Spinal cord (tissue), 10 donors: ENCODE measurements around the gene AHDC1. TPM values are rescaled to one million over a fixed set of nuclear protein-coding genes. Genes with fewer than 3 reads are reported as not detected.
A peak's percentile ranks its signal among the peaks of the same experiment; 100 is the strongest.

ENCODE experiments used
- DNase-seq, 6 donors: peaks; one replicate each; pipeline versions ENCODE4 v3.0.0 to v3.0.0-alpha.2; 2013 to 2015; ENCODE audit warnings: low spot score in 6 of 6, low read depth in 4 of 6
- H3K27ac ChIP-seq: one replicate; pipeline ENCODE4 v1.5.1; 2013; ENCODE audit warnings: low read depth, low read length, control low read depth
- H3K27me3 ChIP-seq: one replicate; pipeline ENCODE4 v1.6.1; 2013; ENCODE audit warnings: low read length; ENCODE audit not compliant: control insufficient read depth, insufficient read depth
- H3K36me3 ChIP-seq: one replicate; pipeline ENCODE4 v1.6.1; 2013; ENCODE audit warnings: low read length; ENCODE audit not compliant: control insufficient read depth, insufficient read depth
- H3K4me1 ChIP-seq: one replicate; pipeline ENCODE4 v1.6.1; 2013; ENCODE audit warnings: low read length; ENCODE audit not compliant: control insufficient read depth, insufficient read depth
- H3K4me3 ChIP-seq: one replicate; pipeline ENCODE4 v1.5.1; 2013; ENCODE audit warnings: low read depth, low read length, control low read depth
- H3K9me3 ChIP-seq: one replicate; pipeline ENCODE4 v1.6.1; 2013; ENCODE audit warnings: low read length; ENCODE audit not compliant: control insufficient read depth, insufficient read depth
- WGBS: methylation state at CpG from one replicate; pipeline ENCODE4 v1.1.5; 2013; ENCODE audit warnings: missing lambda C conversion rate; ENCODE audit not compliant: insufficient coverage; 5-methylcytosine and 5-hydroxymethylcytosine counted together
- polyA plus RNA-seq, 2 donors: library from polyadenylated mRNA; unstranded; fragments of 120-200 nt; gene quantifications; one replicate each; pipeline ENCODE4 v1.2.1, GENCODE V29; 2013; ENCODE audit not compliant: insufficient read length in 2 of 2
- total RNA-seq, 2 donors: library from RNA; depleted of rRNA in 1 of 2; stranded (reverse); fragments of 120-200 nt in 1 of 2; fragments of >200 nt in 1 of 2; gene quantifications; one replicate each; pipeline versions ENCODE4 v1.2.3 to v1.2.4, GENCODE V29; 2013 to 2014
- donor health status: healthy.

Gene AHDC1
- total and polyA plus RNA-seq, 4 donors, result 13.2 to 68.9 (median 43.3) TPM

DNA sequence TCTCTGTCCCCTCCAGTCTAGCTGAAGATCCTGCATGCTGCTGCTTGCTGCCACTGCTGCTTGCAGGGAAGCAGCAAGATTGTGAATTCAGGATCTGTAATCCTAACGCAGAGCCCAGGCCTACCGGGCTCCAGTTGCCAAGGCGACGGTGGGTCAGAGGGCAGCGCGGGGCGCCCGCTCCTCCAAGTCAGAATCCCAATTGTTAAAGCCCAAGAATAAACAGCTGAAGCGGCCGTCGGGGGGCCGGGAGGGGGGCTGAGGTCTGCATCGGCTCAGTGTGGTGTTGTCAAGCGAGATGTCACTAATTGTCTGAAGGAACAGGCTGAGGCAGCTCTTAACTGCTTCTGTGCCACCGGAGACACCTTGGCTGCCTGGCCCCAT is 36.8 kb downstream of the AHDC1 start:
- Histone ChIP-seq H3K27ac (peak overlapping the region; percentile 79), H3K27me3 (no peaks in the 10 kb centered on the region), H3K36me3 (peaks cover 49% of the 10 kb centered on the region), H3K4me1 (peaks cover 100% of the 10 kb centered on the region), H3K4me3 (no peak overlapping the region), H3K9me3 (no peaks in the 10 kb centered on the region)
- peak in 2 of 6 donors; percentile 70 to 78 for DNase-seq
- WGBS, result 8% methylated on average over 14 of the region's 15 CpGs

DNA sequence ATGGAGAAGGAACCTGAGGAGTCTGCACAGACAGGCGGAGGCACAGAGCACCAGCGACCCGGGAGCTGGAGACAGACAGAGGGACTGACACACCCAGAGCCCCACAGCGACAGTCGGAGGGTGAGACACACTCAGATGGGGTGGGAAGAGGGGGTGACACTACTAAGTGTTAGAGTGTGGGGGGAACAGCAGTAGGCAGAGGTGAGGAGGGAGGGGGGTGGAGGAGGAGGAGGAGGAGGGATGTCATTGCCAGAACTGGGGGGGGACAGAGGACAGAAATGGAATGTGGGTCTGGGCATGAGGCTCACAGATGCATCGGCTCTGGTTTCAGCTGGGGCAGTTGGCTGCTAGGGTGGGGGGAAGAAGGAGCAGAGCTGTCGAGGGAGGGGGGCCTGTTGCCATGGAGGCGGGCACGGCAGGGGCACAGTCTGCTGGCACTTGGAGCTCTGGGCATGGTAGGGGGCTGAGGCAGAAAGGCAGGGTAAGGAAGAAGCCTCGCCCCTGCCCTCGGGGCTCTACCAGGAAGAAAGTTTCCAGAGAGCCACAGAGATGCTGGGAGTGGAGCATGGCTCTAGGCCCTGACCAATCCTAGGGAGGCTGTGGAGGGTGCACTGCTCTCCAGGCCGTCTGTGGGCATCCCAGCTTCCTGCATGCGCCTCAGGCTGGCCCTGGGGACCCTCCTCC is 37.3 kb downstream of the AHDC1 start:
- peak overlapping the region; percentile 79 for H3K27ac ChIP-seq
- H3K9me3 ChIP-seq, result no peaks in the 10 kb centered on the region
- H3K4me1 ChIP-seq, result peaks cover 100% of the 10 kb centered on the region
- H3K27me3 ChIP-seq, result no peaks in the 10 kb centered on the region
- peaks cover 49% of the 10 kb centered on the region for H3K36me3 ChIP-seq
- peak in 2 of 6 donors; percentile 55 to 66 for DNase-seq
- WGBS, result 22% methylated on average over 13 of the region's 13 CpGs
- no peak overlapping the region for H3K4me3 ChIP-seq

DNA sequence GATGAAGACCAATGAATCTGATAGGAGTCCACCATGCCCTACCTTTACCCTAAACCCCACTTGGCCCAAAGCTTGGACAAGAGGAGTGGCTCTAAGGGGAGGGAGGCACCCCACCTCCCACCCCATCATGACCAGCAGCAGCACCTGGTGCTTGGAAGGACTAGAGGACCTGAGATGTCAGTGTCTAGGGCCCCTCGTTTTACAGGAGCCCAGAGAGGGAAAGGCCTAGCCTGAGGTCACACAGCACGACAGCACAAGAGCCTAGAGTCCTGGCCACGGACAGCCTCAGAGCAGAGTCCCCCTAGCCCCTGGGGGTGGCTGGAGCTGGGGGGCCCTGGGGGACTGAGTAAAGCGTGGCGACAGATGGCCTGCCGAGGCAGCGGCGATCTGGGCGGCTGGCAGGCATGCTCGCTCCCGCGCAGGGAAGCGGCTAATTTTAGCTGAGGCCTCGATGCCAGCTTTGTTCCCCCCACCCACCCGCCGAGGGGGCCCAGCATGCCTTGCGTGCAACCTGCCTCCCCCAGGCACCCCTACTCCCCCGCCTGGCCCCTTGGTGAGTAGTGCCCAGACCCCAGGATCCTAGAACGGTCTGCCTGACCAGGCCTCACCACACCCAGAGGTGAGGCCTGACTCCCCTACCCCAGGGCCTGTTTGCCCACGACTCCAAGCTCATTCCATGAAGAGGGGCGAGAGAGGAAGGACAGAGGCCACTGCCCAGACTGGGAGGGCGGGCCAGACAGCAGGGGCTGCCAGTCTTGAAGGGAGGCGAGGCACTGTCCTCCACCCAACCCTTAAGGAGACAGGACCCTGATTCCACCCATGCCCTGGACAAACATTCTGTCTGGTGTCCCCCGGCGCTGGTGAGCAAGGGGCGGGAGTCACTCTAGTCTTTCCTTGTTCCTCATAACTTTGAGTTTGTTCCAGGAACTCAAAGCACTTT is 39.0 kb downstream of the AHDC1 start:
- Histone ChIP-seq H3K36me3 (peaks cover 56% of the 10 kb centered on the region), H3K9me3 (no peaks in the 10 kb centered on the region), H3K4me3 (no peak overlapping the region), H3K27ac (peak overlapping the region; percentile 76), H3K4me1 (peaks cover 100% of the 10 kb centered on the region), H3K27me3 (no peaks in the 10 kb centered on the region)
- peak in 2 of 6 donors; percentile 13 to 81 for DNase-seq
- WGBS, result 35% methylated on average over 26 of the region's 26 CpGs

DNA sequence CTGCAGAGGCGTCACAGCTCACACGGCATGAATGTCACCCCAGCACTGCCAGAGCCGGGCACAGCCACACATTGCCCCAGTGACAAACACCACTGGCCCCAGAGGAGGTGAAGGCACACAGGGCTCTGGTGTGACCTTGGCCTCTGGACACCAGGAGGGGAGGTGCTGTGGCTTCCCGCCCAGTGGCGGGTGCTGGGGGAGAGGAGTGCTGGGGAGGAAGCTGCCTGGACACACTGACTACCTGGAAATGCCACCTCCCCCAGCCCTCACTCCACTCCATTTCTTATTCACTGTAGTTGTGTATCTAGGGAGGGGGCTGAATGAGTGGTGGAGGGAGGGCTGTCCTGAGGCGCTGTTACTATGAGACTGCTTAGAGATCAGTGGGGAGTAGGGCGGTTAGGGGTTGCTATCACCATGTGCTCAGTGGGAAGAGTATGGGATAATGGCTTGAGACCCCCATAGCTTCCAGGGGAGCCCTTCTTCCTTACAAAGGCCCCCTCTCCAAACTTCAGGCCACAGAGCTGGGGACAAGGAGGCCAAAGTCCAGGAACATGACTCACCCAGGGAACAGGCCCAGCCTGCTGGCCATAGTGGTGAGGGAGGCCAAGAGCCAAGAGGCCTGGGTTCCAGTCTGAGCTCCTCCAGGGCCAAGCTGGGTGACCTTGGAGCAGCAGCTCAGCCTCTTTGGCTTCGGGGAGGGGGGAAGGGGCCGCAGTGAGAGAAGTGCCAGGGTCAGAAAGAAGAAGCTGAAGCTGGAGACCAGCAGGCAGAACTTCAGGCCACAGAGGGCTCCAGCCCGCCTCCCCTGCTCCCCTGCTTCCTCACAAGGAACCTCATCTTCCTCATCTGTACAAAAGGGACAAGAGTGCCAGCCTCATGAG is 40.1 kb downstream of the AHDC1 start:
- Histone ChIP-seq H3K27me3 (no peaks in the 10 kb centered on the region), H3K4me3 (no peak overlapping the region), H3K27ac (peak overlapping the region; percentile 76), H3K9me3 (no peaks in the 10 kb centered on the region), H3K4me1 (peaks cover 94% of the 10 kb centered on the region), H3K36me3 (peaks cover 60% of the 10 kb centered on the region)
- 76% methylated on average over 2 of the region's 10 CpGs for WGBS
- DNase-seq, result peak in 1 of 6 donors; percentile 8

DNA sequence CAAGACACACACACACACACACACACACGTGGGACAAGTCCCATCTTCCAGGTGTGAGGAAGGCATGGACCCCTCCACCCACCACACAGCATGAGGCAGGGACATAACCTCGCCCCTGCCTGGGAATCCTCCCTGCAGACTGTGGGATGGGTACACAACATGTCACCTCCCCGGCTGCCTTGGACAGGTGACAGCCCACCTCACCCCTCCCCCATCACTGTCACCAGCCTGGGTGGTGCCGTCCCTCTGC is 40.7 kb downstream of the AHDC1 start:
- Histone ChIP-seq H3K27me3 (no peaks in the 10 kb centered on the region), H3K9me3 (no peaks in the 10 kb centered on the region), H3K4me1 (peaks cover 92% of the 10 kb centered on the region), H3K27ac (peak overlapping the region; percentile 76), H3K36me3 (peaks cover 61% of the 10 kb centered on the region), H3K4me3 (no peak overlapping the region)
- WGBS, result 38% methylated on average over 2 of the region's 4 CpGs
- DNase-seq, result no peak

DNA sequence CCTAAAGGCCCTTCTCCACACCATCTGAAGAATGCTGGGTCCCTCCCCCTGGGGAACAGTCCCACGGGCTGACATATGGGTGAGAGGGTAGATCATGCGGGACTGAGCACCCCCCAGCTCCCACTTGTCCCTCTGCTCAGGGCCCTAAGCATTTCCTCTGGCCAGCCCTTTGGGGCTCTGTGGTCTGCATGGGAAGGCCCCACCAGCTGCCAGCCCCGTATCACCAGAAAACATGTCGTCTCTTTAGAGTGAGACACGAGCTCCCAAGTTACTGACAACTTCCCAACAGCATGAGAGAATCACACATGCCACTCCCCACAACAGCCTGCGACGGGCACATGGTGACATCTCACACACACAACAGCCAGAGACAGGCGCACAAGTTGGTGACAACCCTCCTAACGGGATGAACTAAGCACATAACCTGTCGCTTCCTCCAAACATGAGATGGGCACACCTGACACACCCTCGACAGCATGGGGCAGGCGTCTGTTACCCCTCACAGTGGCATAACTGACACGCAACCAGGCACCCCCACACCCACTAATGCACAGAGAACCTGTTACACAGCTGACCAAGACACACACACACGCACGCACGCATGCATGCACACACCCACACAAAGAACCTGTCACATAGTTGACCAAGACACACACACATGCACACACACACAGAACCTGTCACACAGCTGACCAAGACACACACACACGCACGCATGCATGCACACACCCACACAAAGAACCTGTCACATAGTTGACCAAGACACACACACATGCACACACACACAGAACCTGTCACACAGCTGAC is 41.2 kb downstream of the AHDC1 start:
- Histone ChIP-seq H3K27ac (peak overlapping the region; percentile 81), H3K36me3 (peaks cover 62% of the 10 kb centered on the region), H3K9me3 (no peaks in the 10 kb centered on the region), H3K4me1 (peaks cover 92% of the 10 kb centered on the region), H3K4me3 (no peak overlapping the region), H3K27me3 (no peaks in the 10 kb centered on the region)
- WGBS, result 67% methylated on average over 16 of the region's 18 CpGs
- DNase-seq, result no peak

DNA sequence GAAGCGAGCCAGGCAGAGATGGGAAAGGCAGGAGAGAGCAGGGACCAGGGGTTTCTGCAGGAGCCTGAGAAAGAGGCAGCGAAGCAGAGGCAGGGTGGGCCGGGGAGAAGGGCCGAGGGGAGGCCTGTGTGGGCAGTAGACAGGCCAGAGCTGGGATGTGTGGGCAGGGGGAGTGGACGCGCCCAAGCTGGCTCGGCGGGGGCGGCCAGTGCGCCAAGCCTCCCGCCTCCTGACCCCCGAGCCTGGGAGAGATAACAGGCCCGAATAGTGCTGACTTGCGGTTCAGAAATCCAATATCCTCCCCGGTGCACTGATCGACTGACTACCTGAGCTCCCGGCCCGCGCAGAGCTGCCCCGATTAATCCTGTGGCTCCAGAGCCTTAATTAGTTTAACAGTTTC is 41.9 kb downstream of the AHDC1 start:
- H3K4me1 ChIP-seq, result peaks cover 92% of the 10 kb centered on the region
- H3K36me3 ChIP-seq, result peaks cover 63% of the 10 kb centered on the region
- H3K9me3 ChIP-seq, result no peaks in the 10 kb centered on the region
- H3K27ac ChIP-seq, result peak overlapping the region; percentile 81
- peak in 1 of 6 donors; percentile 32 for DNase-seq
- H3K4me3 ChIP-seq, result peak overlapping the region; percentile 3
- H3K27me3 ChIP-seq, result no peaks in the 10 kb centered on the region
- WGBS, result 23% methylated on average over 20 of the region's 20 CpGs

DNA sequence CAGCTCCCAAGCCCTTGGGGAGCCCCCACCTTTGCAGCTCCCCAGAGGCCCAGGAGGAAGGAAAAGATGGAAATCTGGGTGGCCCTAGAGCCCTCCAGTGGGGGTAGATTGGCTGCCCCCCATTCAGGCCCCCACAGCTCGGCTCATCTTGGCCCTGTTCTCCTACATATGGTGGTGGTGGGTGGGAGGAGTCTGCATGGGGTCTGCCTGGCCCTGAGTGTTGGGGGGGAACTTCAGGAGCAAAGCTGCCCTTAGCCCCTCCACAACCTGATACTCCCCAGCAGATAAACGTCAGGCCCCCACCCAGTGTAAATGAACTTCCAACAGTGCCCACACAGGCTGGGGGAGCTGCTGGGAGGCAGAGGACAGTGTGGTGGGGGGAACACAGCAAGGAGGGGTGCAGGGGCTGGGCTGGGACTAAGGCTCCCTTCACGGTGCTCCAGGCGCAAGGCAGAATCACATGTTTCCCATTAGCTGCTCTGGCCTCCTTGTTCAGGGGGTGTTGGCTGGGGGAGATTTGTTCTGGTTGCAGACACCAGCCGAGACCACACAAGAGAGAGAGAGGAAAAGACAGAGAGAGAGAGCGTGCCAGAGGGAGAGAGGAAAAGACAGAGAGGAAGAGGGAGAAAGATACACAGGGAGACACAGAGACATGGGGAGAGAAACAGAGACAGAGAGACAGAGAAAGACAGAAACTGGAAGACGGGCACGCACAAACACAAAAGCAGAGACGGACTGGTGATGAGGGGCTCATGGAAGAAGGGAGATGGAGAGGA is 42.6 kb downstream of the AHDC1 start:
- peaks cover 58% of the 10 kb centered on the region for H3K36me3 ChIP-seq
- peak in 2 of 6 donors; percentile 76 to 77 for DNase-seq

More for the DNA sequence above, 42.6 kb downstream of the AHDC1 start:
- WGBS, result 8% methylated on average over 7 of the region's 9 CpGs
- Histone ChIP-seq H3K27ac (peak overlapping the region; percentile 81), H3K4me1 (peaks cover 91% of the 10 kb centered on the region), H3K4me3 (peak overlapping the region; percentile 3), H3K9me3 (no peaks in the 10 kb centered on the region), H3K27me3 (no peaks in the 10 kb centered on the region)
